Mucosa of gallbladder (tissue), 1 donor: ENCODE measurements around the gene LRBA. TPM values are rescaled to one million over a fixed set of nuclear protein-coding genes. Genes with fewer than 3 reads are reported as not detected.
"Not testable (repeated sequence)": the region's sequence is repeated elsewhere in the genome, so short reads cannot be mapped to it uniquely, and the experiment has no call there.

Experiments used
- DNase-seq: peaks from one replicate; pipeline ENCODE4 v3.0.0-alpha.2; 2020; ENCODE audit warnings: low spot score
- total RNA-seq: library from RNA; stranded (reverse); gene quantifications from one replicate; pipeline ENCODE4 v1.2.1, GENCODE V29; 2021
- donor health status: DM: no; HTN: no; CAD: no.

Gene LRBA
- total RNA-seq, 1 donor from 2014 or later = 64.4 TPM

- no peak for DNase-seq
These were observed 591.6 kb downstream of the LRBA start for GRCh38 chr4:150423503-150423902.

DNA sequence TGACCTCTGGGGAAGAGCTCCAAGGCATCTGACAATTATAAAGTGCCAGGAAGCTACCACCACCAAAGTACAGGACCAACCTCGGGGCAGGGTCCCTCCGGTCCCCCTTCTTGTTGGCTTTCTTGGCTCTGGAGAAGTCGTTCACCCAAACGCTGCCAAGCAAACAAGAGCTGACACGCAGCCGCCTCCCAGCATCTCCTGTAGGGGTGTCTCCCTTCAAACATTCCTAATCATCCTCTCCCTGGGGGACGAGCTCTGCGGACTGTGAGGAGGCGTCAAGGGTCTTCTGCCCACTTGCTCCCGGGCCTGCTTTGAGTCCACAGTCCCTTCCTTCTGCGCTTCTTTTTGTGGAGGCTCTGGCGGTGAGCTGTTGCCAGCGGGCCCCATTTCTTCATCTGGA is 592.0 kb downstream of the LRBA start:
- DNase-seq = no peak

DNA sequence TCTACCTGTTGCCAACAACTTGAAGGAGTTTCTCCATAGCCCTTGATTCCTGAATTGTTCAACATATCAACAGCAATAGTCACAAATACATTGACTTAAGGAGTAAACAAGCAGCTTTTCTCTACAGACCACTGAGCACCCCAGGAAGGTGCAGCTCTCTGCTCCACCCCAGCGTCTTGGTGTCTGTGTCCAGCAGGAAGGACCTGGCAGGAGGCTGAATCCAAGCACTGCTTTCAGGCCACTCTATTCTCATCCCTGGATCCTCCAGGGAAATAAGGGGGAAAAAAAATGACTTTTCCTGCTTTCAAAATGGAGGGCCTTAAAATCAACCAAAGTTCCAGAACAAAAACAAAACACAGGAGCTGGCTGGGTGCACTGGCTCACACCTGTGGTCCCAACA is 593.5 kb downstream of the LRBA start:
- no peak for DNase-seq

DNA sequence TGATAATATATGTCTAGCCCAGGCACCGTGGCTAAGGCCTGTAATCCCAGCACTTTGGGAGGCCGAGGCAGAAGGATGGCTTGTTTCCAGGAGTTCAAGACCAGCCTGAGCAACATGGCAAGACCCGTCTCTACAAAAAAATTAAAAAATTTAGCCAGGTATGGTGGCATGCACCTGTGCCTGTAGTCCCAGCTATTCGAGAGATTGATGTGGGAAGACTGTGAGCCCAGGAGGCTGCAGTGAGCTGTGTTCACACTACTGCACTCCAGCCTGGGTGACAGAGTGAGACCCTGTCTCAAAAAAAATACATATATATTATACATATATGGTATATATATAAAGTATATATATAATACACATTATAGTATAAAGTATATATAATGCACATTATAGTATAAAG is 595.1 kb downstream of the LRBA start:
- DNase-seq = no peak

DNA sequence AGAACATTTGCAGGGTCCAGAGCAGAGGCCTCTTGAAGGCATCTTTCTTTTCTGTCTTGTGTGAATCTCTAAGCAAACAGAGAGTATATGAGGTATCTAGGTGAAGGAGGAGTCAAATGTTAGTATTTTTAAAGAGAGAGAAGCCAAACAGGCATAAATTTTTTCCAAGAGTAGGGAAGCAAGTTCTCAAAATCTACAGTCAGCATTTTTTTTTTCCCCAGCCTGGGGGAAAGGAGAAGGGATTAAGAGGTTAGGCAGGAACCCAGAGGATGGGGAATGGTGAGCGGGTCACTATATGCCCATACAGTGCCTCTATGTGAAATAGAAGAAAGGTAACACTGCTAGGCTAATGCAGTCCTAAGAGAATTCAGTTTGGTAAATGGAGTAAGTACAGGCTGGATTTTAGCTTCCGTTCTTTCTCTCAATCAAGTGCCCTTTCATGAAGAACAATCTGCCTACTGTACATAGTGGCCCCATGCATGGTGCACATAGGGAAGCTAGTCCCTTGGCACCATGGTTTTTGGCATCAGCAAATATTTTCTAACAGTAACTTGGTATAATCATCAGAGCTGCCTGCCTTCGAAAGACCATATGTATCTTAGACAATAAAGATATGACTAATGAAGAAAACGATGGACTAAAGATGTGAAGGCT is 596.2 kb downstream of the LRBA start:
- DNase-seq = no peak

DNA sequence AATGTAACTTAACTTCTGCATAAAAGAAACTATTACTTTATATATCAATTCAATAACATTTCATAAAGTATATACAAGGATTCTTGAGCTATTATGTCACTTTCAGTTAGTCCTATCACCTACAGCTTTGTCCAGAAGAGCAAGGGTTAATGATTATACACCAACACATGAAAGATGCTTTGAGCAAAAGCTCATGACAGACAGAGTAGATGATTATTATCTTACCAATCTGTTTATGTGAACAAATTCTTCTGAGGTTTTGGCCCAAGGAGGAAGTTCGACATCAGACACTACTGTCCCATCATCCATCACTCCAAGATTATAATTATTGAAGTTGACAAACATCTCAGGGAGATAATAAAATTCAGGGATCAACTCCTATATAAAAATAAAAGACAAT is 599.9 kb downstream of the LRBA start:
- DNase-seq = no peak

DNA sequence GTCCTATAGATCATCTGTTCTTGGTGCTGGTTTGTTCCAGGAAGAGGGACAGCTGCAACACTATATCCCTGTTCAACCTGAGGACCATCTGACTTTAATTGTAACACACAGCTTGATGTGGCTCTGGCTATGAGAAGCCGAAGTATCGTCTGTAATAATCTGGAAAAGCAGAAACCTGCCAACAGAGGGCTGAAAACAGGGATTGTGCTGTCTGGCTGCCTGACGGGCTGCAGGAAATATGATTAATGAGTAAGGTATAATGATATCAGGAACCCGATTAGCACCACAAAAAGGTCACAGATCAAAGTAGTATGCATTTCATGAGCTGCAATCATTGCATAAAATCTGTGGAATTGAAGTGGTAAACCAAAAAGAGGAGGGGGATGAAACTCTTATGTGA is 603.6 kb downstream of the LRBA start:
- DNase-seq = no peak

DNA sequence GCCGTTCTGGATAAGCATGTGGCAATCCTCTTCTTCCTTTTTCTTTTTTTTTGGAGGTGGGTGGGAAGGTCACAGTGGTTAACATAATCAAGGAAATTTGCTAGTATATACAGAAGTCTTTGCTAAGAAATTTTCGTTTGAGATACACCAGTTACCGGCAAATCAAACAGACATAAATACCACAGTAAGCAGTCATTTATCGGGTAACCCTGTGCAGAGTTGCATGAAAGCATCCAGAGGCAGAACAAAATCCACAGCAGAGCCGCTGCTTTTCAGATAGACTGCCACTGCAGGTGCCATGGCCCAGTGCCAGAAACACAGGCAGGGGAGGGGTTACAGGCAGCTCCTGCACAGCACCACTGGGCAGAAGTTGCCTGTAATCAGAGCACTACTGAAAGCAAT is 612.2 kb downstream of the LRBA start:
- DNase-seq = peak; percentile 19

GRCh38 chr4:150401083-150401687 is 613.9 kb downstream of the LRBA start:
- no peak for DNase-seq

DNA sequence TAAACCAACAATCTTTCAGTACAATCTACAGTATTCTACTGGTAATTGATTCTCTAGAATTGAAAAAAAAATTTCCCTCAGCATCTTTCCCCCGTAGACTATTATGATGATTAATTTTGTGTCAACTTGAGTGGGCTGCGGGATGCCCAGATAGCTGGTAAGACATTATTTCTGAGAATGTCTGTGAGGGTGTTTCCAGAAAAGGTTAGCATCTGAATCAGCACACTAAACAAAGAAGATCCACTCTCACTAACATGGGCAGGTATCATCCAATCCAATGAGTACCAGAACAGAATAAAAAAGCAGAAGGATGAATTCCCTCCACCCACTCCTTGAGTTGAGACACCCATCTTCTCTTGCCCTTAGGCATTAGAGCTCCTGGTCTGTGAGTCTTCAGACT is 619.2 kb downstream of the LRBA start:
- DNase-seq = no peak

DNA sequence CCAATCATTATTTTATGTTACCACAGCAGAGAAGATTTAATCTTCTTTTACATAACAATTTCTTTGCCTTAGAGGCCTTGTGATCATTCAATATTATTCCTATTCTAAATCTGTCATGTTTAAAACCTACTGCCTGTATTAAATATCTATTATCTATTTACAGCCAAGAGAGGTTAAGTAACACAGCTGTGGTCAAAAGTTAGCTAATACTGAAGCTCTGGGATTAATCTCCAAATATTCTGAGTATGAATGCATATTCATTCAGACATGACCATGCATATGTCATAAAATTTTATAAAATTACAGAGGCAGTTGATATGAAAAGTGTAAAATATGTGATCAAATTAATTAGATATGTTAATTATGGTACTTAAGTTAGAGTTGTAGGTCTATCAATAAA is 621.0 kb downstream of the LRBA start:
- DNase-seq = no peak

GRCh38 chr4:150391052-150391451 is 624.0 kb downstream of the LRBA start:
- no peak for DNase-seq

DNA sequence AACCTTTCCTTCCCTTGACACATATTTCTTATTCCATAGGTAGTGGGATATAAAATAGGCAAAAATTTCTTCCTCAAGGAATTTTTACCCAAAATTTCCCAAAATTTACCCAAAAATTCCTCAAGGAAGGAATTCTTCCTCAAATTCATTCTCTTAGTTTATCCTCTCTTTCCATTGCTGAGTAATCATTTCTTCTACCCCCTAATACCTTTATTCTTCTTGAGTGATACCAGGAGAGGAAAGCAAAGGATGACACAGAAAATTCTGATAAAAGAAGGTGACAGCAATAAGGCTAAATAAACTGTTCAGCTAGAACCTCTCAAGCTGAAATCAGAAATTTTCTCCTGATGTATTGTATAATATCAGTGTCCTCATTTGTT is 624.6 kb downstream of the LRBA start:
- DNase-seq = no peak

DNA sequence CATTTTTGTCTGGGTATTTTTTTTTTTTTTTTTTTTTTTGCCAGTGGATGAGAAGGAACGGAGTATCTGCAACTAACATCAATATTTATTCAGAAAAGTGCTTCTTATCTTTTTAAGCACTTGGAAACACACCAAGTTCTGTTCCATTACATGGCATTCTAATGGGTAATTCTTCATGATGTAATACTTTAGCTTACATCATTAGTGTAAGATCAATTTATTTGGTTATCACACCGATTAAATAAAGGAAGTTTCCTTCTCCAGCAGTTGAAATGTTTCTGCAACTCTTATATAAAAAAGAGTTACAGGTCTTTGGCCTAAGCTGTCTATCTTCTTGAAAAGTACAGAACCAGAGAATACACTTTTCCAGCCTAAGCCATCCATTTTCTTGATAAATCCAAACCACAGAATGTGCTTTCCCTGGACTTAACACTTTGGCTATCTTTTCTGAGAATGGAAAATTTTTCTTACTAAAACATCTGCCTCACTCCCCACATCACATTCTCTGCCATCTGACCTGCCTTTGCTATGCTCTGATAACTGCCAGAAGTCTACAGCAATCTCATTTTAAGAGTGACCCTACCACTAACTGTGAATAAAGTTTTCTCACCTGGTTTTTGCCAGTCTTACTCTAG is 625.1 kb downstream of the LRBA start:
- DNase-seq = no peak

GRCh38 chr4:150387981-150388380 is 627.1 kb downstream of the LRBA start:
- no peak for DNase-seq

DNA sequence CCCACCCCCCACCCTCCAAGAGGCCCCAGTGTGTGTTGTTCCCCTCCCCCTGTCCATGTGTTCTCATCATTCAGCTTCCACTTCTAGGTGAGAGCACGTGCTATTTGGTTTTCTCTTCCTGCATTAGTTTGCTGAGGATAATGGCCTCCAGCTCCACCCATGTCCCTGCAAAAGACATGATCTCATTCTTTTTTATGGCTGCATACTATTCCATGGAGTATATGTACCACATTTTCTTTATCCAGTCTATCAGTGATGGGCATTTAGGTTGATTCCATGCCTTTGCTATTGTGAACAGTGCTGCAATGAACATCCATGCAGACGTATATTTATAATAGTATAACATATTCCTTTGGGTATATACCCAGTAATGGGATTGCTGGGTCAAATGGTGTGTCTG is 628.7 kb downstream of the LRBA start:
- not testable (repeated sequence) for DNase-seq

- no peak for DNase-seq
These were observed 629.5 kb downstream of the LRBA start for GRCh38 chr4:150385606-150386005.

DNA sequence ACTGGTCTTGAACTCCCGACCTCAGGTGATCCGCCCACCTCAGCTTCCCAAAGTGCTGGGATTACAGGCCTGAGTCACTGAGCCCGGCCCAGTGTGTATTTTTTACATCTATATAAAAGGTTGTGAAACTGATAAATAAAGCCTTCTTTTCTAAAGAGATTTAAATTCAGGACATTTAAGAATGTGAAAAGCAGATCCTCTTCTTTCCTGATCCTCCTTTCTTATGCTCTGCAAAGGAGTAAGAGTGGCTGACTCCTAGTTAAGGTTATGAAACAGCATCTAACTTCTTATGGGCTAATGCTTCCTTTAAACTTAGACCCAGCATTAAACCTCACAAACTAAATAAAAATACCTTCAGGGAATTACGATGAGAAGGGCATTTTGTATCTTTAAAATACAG is 630.8 kb downstream of the LRBA start:
- no peak for DNase-seq

DNA sequence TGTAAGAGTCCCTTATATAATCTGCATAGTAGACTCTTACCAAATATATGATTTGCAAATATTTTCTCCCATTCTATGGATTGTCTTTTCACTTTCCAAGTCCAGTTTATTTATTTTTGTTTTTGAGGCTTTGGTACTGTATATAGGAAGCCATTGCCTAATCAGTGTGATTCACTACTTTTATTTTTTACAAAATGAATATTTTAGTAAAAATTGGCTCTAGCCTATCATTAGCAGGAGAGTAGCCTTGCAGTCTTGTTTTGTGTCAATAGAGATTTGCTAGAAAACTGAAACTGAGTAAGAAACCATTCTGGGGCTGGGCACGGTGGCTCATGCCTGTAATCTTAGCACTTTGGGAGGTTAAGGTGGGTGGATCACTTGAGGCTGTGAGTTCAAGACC is 633.1 kb downstream of the LRBA start:
- DNase-seq = no peak

GRCh38 chr4:150381609-150382008 is 633.5 kb downstream of the LRBA start:
- no peak for DNase-seq

DNA sequence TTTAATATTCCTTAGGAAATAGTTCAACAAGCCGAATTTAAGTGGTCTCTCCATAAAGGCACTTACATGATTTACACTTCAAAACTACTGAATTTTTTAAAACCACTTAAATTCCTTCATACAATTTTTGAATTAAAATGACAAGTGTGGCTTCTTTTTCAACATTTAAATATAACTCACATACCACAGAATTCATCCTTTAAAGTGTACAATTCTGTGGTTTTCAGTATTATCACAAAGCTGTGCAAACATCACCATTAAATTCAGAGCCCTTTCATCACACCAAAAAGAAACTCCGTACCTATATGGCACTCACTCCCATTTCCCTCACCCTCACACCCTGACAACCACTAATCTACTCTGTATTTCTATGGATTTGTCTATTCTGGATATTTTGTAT is 634.0 kb downstream of the LRBA start:
- DNase-seq = no peak

GRCh38 chr4:150379454-150379853 is 635.6 kb downstream of the LRBA start:
- DNase-seq = no peak

DNA sequence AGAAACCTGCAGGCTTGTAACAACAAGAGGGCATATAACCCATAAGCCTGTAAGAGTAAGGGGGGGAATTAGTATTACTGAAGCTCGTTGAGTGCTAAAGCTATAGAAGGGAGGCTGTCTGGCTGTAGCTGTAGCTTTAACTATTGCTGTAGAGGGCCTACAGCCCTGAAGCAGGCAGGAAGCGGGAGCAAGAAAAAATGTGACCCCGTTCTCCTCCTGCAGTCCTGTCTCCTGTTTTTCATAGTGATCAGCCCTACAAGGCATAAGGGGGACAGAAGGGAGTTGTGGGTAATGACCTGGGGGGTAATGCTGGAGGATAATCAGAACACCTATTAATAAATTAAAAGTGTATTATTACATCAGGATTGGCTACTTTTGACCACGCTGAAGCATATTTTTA is 640.1 kb downstream of the LRBA start:
- DNase-seq = no peak

- no peak for DNase-seq
These were observed 643.2 kb downstream of the LRBA start for GRCh38 chr4:150371869-150372268.
